Glutamatergic neuron (in vitro differentiated cells): Measurements from ENCODE around the gene KCP. TPM values are rescaled to one million over a fixed set of nuclear protein-coding genes. Genes with fewer than 3 reads are reported as not detected.

Experiments
- DNase-seq: peaks from one replicate; pipeline ENCODE4 v3.0.0; 2022
- H3K27ac Mint-ChIP-seq: one replicate; pipeline ENCODE4 v1.8.0; 2020; ENCODE audit warnings: mild to moderate bottlenecking, mixed read lengths, inconsistent platforms; ENCODE audit not compliant: unreplicated experiment
- H3K27me3 Mint-ChIP-seq: one replicate; pipeline ENCODE4 v1.8.0; 2020; ENCODE audit warnings: mild to moderate bottlenecking, moderate library complexity, mixed read lengths, inconsistent platforms; ENCODE audit not compliant: unreplicated experiment
- H3K36me3 Mint-ChIP-seq: one replicate; pipeline ENCODE4 v1.8.0; 2020; ENCODE audit warnings: mild to moderate bottlenecking, mixed read lengths, inconsistent platforms; ENCODE audit not compliant: unreplicated experiment
- H3K4me1 Mint-ChIP-seq: one replicate; pipeline ENCODE4 v1.8.0; 2020; ENCODE audit warnings: mild to moderate bottlenecking, low read depth, mixed read lengths, inconsistent platforms; ENCODE audit not compliant: unreplicated experiment
- H3K4me3 Mint-ChIP-seq: one replicate; pipeline ENCODE4 v1.8.0; 2020; ENCODE audit warnings: mild to moderate bottlenecking, mixed read lengths, inconsistent platforms; ENCODE audit not compliant: unreplicated experiment
- H3K9me3 Mint-ChIP-seq: one replicate; pipeline ENCODE4 v1.8.0; 2020; ENCODE audit warnings: mild to moderate bottlenecking, moderate library complexity, mixed read lengths, inconsistent platforms; ENCODE audit not compliant: unreplicated experiment
- total RNA-seq: library from RNA; stranded (reverse); fragmentation: NEBNext Ultra II Directional; extraction: Animal tissue kit (Norgen Biotek cat#: 25700); gene quantifications from one replicate; pipeline ENCODE4 v1.2.1, GENCODE V29; 2021; ENCODE audit not compliant: unreplicated experiment
- TF ChIP-seq, protein P1 (sequence below): fragments of 200-600 bp; sonication (generic); IDR thresholded peaks from one replicate; pipeline ENCODE4 v1.5.0; 2021; ENCODE audit not compliant: partially characterized antibody, unreplicated experiment

Gene KCP
- total RNA-seq, 1 donor from 2014 or later: 2.2 TPM

GRCh38 chr7:128931190-128931798 is 20.8 kb upstream of the KCP start:
- Mint-ChIP-seq H3K27me3 (peaks cover 3% of the 10 kb centered on the region), H3K27ac (no peak overlapping the region), H3K9me3 (no peaks in the 10 kb centered on the region), H3K36me3 (no peaks in the 10 kb centered on the region), H3K4me3 (no peak overlapping the region), H3K4me1 (no peaks in the 10 kb centered on the region)
- TF ChIP-seq, protein P1, sequence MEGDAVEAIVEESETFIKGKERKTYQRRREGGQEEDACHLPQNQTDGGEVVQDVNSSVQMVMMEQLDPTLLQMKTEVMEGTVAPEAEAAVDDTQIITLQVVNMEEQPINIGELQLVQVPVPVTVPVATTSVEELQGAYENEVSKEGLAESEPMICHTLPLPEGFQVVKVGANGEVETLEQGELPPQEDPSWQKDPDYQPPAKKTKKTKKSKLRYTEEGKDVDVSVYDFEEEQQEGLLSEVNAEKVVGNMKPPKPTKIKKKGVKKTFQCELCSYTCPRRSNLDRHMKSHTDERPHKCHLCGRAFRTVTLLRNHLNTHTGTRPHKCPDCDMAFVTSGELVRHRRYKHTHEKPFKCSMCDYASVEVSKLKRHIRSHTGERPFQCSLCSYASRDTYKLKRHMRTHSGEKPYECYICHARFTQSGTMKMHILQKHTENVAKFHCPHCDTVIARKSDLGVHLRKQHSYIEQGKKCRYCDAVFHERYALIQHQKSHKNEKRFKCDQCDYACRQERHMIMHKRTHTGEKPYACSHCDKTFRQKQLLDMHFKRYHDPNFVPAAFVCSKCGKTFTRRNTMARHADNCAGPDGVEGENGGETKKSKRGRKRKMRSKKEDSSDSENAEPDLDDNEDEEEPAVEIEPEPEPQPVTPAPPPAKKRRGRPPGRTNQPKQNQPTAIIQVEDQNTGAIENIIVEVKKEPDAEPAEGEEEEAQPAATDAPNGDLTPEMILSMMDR: no peak
- no peak for DNase-seq

DNA sequence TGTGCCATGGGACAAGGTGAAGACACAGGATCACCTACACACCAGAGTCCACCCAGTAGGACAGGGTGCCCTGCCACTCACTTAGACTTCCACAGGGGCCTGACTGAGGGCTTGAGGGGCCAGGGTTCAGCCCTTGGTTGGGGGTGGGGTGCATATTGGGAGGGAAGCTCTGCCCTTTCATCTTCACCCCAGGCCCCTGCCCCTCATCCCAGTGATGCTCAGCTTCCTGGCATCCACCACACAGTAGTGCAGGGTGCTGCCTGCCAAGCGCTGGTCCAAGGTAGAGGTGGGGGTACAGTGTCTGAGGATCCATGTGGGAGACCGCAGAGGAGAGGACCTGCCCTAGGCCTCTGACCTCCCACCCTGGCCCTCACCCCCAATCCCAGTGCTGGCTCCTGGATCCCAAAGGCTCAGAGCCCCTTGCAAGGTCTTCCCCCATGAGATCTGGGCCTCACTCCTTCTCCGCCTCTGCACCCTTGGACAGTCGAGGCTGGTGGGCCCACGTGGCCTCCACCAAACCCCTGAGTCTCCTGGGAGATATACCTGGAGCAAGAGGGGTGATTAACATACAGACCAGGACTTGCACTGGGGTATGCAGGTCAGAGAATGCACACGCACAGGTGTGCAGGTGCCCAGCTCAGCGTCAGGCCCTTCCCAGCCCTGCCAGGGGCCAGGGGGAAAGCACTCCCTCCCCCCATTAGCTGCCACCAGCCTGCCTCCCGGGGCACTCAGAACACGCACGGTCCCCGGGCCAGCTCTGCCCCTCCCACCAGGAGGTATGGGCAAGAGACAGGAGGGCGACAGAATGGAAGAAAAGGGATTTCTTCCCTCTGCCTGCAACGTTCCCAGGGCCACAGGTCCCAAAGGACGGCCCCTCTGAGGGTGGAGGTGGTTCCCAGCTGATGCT is 18.6 kb upstream of the KCP start:
- no peak overlapping the region for H3K4me3 Mint-ChIP-seq
- TF ChIP-seq, protein P1: no peak
- peaks cover 3% of the 10 kb centered on the region for H3K27me3 Mint-ChIP-seq
- H3K4me1 Mint-ChIP-seq: no peaks in the 10 kb centered on the region
- H3K9me3 Mint-ChIP-seq: no peaks in the 10 kb centered on the region
- no peak for DNase-seq
- H3K36me3 Mint-ChIP-seq: no peaks in the 10 kb centered on the region
- no peak overlapping the region for H3K27ac Mint-ChIP-seq

DNA sequence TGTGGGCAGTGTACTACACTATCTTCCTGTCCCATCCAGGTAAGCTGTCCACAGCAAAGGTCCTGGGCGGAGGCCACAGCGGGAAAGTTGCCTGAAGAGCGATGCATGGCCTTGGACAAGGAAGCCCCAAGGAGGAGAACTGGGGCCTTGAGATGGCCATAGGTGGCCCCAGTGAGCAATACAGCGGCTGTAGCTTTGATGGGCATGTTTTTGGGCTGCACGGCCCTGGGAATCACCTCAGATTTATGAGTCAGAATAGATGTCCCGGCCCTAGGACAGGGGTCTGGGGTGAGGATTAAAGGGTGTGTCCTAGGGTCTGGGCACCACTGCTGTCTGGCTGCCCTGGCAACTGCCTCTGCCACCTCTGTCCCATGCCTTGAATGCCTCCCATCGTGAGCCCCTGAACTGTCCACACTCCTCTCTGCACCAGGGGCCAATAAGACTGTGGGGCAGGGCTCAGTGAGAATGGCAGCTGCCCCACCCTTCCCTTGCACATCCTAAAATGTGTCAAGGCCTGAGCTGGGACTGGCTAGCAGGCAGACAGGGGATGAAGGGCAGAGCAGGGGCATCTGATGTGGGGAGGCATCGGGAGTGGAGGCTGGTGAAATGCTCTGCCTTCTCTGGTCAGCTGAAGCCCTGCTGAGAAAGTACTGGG is 17.8 kb upstream of the KCP start:
- peaks cover under 1% of the 10 kb centered on the region for H3K27me3 Mint-ChIP-seq
- TF ChIP-seq, protein P1: no peak
- no peak for DNase-seq
- H3K27ac Mint-ChIP-seq: no peak overlapping the region
- no peaks in the 10 kb centered on the region for H3K36me3 Mint-ChIP-seq
- no peaks in the 10 kb centered on the region for H3K9me3 Mint-ChIP-seq
- no peak overlapping the region for H3K4me3 Mint-ChIP-seq
- H3K4me1 Mint-ChIP-seq: no peaks in the 10 kb centered on the region

DNA sequence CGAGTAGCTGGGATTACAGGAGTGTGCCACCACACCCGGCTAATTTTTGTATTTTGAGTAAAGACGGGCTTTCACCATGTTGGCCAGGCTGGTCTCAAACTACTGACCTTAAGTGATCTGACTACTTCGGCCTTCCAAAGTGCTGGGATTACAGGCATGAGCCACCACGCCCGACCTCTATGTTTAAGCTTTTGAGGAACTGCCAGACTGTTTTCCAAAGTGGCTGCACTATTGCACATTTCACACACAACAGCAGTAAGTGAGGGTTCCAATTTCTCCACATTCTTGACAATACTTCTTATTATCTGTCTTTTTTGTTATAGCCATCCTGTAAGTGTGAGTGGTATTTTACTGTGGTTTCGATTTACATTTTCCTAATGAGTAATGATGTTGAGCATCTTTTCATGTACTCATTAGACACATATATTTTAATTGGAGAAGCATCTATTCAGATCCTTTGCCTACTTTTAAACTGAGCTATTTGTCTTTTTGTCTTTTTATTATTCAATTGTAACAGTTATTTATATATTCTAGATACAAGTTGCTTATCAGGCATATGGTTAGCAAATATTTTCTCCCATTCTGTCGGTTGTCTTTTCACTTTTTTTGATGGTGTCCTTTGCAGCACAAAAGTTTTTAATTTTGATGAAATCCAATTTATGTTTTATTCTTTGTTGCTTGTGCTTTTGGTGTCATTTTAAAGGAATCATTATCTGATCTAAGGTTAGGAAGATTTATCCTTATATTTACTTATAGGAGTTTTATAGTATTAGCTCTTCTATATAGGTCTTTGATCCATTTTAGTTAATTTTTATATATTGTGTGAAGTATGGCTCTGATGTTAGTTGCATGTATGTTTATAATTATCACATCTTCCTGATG is 14.4 kb upstream of the KCP start:
- no peak for DNase-seq
- Mint-ChIP-seq H3K36me3 (no peaks in the 10 kb centered on the region), H3K4me1 (peaks cover 10% of the 10 kb centered on the region), H3K4me3 (no peak overlapping the region), H3K9me3 (peaks cover 2% of the 10 kb centered on the region), H3K27me3 (peaks cover 5% of the 10 kb centered on the region), H3K27ac (no peak overlapping the region)
- TF ChIP-seq, protein P1: no peak
